Ovary (tissue), 9 donors: ENCODE results near the gene TMEM151B. TPM values are rescaled to one million over a fixed set of nuclear protein-coding genes. Genes with fewer than 3 reads are reported as not detected.

ENCODE experiments used
- DNase-seq, 5 donors: peaks; one replicate each; pipeline ENCODE4 v3.0.0-alpha.2; 2019 to 2020
- H3K27ac ChIP-seq, 2 donors: fragments of 200-600 bp; one replicate each; pipeline versions ENCODE4 v1.5.1 to v1.8.0; 2019 to 2022
- H3K27me3 ChIP-seq: fragments of 200-600 bp; one replicate; pipeline ENCODE4 v1.8.0; 2022
- H3K36me3 ChIP-seq: fragments of 200-600 bp; sonication (generic); one replicate; pipeline ENCODE4 v1.5.1; 2019
- H3K4me1 ChIP-seq: one replicate; pipeline ENCODE4 v1.8.1; 2013; ENCODE audit warnings: mild to moderate bottlenecking, moderate library complexity; ENCODE audit not compliant: insufficient read depth
- H3K4me3 ChIP-seq: fragments of 200-600 bp; sonication (generic); one replicate; pipeline ENCODE4 v1.5.1; 2017
- H3K9me3 ChIP-seq, 2 donors: fragments of 200-600 bp in 1 of 2; sonication (generic) in 1 of 2; one replicate each; pipeline versions ENCODE4 v1.5.1 to v1.8.1; 2013 to 2019; ENCODE audit warnings: mild to moderate bottlenecking in 1 of 2, moderate library complexity in 1 of 2
- EP300 ChIP-seq: sonication (generic); formaldehyde crosslinking; IDR thresholded peaks from one replicate; pipeline ENCODE4 v1.6.1; 2017; ENCODE audit warnings: antibody characterized with exemption
- POLR2A ChIP-seq: fragments of 450-650 bp; IDR thresholded peaks from one replicate; pipeline ENCODE4 v1.6.1; 2017; ENCODE audit warnings: antibody characterized with exemption, mild to moderate bottlenecking, moderate library complexity
- WGBS, 3 donors: extraction: QIAGEN DNeasy Blood & Tissue Kit in 1 of 3; methylation state at CpG; one replicate each; pipeline versions ENCODE4 v1.1.5 to v1.1.7; 2013 to 2017; 5-methylcytosine and 5-hydroxymethylcytosine counted together
- intact Hi-C, 4 donors: fragments of 100-400 bp; cut with DNase I; formaldehyde crosslinking; loops; one replicate each; pipeline versions ENCODE4 v1.11.0 to v1.15.1; 2022 to 2023
- polyA plus RNA-seq, 2 donors: library from polyadenylated mRNA; stranded (reverse); fragments of 200-250 nt in 1 of 2; fragments of 350-450 nt in 1 of 2; fragmentation: Illumina TruSeq in 1 of 2; extraction: RNeasy Lipid Tissue Mini Kit (QIAGEN cat#74804) in 1 of 2; gene quantifications; one replicate each; pipeline ENCODE4 v1.2.3, GENCODE V29; 2013 to 2014
- total RNA-seq, 7 donors: library from RNA; depleted of rRNA in 2 of 7; stranded (reverse); fragments of >200 nt in 2 of 7; fragmentation: NEBNext Ultra II Directional in 3 of 7; extraction: Animal tissue kit (Norgen Biotek cat#: 25700) in 3 of 7; gene quantifications; one replicate each; pipeline versions ENCODE4 v1.1.0 to v1.2.4, GENCODE V29; 2016 to 2023
- TF ChIP-seq, protein P1 (sequence below), 3 donors: fragments of 450-650 bp in 2 of 3; fragments of 200-600 bp in 1 of 3; IDR thresholded peaks; one replicate each; pipeline versions ENCODE4 v1.5.1 to v1.8.0; 2016 to 2022; ENCODE audit warnings: antibody characterized with exemption in 3 of 3, mild to moderate bottlenecking in 1 of 3
- donor health status: DM: no; HTN: no; CAD: no; lungs with moderate emphysema.
- donor health status: DM: no; HTN: no; CAD: no.
- donor health status: Bipolar disorder and iron deficiency.
- donor health status: DM: yes; HTN: yes; CAD: no.
- donor health status: DM: no; HTN: no; CAD: no.
- donor health status: DM: yes; HTN: yes; CAD: no.

TMEM151B gene
- total and polyA plus RNA-seq, 9 donors: under 0.01 to 0.12 (median 0.05) TPM; not detected in 4

DNA sequence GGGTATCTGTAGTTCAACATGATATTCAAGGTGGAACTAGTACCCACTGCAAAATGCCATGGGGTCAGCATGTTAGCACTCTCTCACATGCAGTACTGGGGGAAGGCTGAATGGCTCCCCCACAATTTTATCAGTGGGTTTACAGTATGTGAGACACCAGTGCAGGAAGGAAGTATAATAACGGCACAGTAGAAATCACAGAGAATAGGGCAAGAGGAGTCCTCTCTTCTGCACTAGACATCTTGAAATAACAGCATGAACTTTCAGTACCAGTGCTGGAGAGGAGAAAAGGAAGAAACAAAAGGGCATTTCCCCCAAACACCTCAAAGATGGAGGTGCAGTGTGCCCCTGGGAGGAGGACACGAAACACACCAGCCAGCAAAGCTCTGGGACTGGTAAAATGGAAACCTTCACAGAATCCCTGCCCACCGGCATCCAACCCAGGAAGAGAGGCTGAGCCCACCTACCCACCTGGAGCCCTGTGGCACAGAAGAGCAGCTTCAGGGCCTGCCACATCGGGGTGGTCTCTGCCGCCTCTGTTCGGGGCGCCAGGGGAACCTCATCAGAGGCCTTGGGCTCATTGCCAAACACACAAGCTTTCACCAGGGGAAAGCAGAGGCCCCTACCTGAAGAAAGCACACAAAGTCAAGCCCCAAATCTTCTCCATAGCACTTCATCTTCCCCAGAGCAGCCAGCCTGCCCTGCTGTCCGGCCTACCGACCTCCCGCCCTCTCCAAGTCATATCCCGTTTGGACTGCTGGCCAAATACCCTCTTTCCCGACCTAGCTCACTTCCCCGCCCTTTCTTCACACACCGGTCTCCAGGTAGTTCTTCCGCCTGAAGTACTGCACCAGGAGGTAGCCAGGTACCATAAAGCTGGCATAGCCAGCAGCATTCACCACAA, 14.1 kb upstream of the TMEM151B start:
- H3K36me3 ChIP-seq: peaks cover under 1% of the 10 kb centered on the region
- intact Hi-C loops: no loop called here
- DNase-seq: peak in 1 of 5 donors; percentile 48
- TF ChIP-seq POLR2A (no peak), EP300 (no peak)
- TF ChIP-seq, protein P1, sequence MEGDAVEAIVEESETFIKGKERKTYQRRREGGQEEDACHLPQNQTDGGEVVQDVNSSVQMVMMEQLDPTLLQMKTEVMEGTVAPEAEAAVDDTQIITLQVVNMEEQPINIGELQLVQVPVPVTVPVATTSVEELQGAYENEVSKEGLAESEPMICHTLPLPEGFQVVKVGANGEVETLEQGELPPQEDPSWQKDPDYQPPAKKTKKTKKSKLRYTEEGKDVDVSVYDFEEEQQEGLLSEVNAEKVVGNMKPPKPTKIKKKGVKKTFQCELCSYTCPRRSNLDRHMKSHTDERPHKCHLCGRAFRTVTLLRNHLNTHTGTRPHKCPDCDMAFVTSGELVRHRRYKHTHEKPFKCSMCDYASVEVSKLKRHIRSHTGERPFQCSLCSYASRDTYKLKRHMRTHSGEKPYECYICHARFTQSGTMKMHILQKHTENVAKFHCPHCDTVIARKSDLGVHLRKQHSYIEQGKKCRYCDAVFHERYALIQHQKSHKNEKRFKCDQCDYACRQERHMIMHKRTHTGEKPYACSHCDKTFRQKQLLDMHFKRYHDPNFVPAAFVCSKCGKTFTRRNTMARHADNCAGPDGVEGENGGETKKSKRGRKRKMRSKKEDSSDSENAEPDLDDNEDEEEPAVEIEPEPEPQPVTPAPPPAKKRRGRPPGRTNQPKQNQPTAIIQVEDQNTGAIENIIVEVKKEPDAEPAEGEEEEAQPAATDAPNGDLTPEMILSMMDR (IDR thresholded peaks at IDR 0.05): no peak
- H3K9me3 ChIP-seq: no peaks in the 10 kb centered on the region
- peak overlapping the region; percentile 94 to 95 for H3K27ac ChIP-seq
- WGBS, 3 donors: 17 to 22% (median 21%) methylated on average over 15 of the region's 15 CpGs
- peaks cover 5% of the 10 kb centered on the region for H3K4me1 ChIP-seq
- no peaks in the 10 kb centered on the region for H3K27me3 ChIP-seq
- peak overlapping the region; percentile 74 for H3K4me3 ChIP-seq

DNA sequence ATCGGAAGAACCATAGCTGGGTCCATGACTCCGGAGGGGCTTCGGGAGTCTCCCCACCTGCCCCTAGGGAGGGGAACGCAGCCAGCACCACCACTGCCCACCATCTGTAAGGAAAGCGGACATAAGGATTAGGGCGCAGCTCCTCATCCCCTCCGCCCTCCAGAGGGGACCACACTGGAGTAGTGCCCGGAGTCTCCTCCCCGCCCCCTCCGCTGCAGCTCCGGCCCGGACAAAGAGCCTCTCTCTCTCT, 13.6 kb upstream of the TMEM151B start:
- Histone ChIP-seq H3K27me3 (no peaks in the 10 kb centered on the region), H3K36me3 (no peaks in the 10 kb centered on the region), H3K4me1 (peaks cover 5% of the 10 kb centered on the region), H3K27ac (peak overlapping the region; percentile 94 to 95), H3K4me3 (peak overlapping the region; percentile 74), H3K9me3 (no peaks in the 10 kb centered on the region)
- intact Hi-C loops: no loop called here
- TF ChIP-seq, protein P1 (IDR thresholded peaks at IDR 0.05): no peak
- no peak for TF ChIP-seq POLR2A
- no peak for TF ChIP-seq EP300
- WGBS, 3 donors: 0 to 1% (median 1%) methylated on average over 8 to 12 of the region's 12 CpGs
- DNase-seq: no peak

DNA sequence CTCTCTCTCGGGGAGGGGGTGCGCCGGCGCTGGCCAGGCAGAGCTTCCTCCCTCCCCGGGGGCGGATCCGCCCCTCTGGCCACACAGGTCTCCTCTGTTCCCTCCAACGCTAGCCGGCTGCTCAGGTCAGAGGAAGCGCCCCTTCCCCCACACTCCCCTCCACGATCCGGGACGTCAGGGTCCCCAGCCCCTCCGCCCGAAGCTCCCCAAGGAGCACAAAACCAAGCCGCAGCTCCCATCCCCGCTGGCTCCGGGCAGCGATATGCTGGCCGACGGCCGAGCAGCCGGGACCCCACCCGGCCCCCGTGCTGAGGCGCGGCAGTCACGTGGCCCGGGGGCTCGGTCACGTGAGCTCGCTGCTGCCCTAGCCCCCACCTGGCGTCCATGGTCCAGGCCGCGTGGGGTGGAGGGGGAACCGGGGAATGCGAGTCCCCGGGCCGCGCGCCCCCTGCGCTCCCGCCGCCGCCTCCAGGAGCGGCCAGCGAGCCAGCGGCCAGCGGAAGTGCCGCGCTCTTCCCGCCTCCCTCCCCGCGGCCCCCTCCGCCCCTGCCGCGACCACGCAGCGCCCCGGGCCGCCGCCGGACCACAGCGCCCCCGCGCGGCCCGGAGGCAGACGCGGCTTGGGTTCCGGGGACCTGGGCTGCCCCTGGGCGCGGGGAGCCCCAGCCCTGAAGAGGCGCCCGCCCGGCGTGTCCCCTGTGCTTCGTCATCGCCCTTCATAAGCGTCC, 13.1 kb upstream of the TMEM151B start, which contains the start of gene SLC35B2:
TSS of gene SLC35B2 (minus strand) at position 504 of the 728 bp plus-strand sequence. CDS start at position 386, 118 bp downstream.
- WGBS, 3 donors: 0 to 1% (median 0%) methylated on average over 21 to 80 of the region's 80 CpGs
- intact Hi-C loops: no loop called here
- no peaks in the 10 kb centered on the region for H3K36me3 ChIP-seq
- DNase-seq: peak; percentile 79 to 89 (median 87)
- H3K27ac ChIP-seq: peak within 1 kb of the TSS; percentile 94 to 95
- TF ChIP-seq, protein P1 (IDR thresholded peaks at IDR 0.05): peak; percentile 28 to 94 (median 93)
- TF ChIP-seq EP300 (no peak), POLR2A (peak; percentile 66)
- H3K9me3 ChIP-seq: no peaks in the 10 kb centered on the region
- peaks cover 5% of the 10 kb centered on the region for H3K4me1 ChIP-seq
- H3K4me3 ChIP-seq: peak within 1 kb of the TSS; percentile 74
- H3K27me3 ChIP-seq: no peaks in the 10 kb centered on the region

DNA sequence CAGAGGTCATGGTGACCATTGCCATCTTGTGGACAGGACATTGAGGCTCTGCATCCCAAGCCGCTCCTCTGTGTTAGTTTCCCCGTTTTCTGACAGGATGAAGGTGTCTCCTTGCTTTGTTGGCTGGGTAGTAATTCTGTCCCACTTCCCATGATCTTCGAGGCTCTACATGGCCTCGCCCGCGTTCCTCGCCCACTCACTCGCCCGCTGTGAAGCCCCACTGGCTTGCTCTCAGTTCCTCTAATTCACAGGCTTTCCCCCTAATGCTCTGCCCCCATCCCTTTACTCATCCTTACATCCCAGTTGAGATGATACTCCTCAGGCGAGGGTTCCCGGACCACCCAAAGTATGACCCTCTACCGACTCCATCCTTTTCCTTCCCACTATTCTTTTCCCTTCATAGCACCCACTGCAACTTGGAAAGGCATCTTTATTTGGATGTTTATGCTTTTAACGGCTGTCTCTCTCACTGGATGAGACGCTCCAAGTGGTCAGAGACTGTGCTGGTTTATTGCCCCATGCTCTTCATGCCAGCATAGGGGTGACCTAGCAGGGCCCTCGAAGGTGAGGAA, 12.4 kb upstream of the TMEM151B start:
- intact Hi-C loops: no loop called here
- no peaks in the 10 kb centered on the region for H3K27me3 ChIP-seq
- WGBS, 3 donors: 16 to 21% (median 20%) methylated on average over 15 of the region's 15 CpGs
- no peaks in the 10 kb centered on the region for H3K36me3 ChIP-seq
- peaks cover 5% of the 10 kb centered on the region for H3K4me1 ChIP-seq
- TF ChIP-seq POLR2A: no peak
- TF ChIP-seq, protein P1 (IDR thresholded peaks at IDR 0.05): peak in 1 of 3 donors; percentile 4
- peak overlapping the region; percentile 94 to 95 for H3K27ac ChIP-seq
- peak overlapping the region; percentile 74 for H3K4me3 ChIP-seq
- no peak for DNase-seq
- no peaks in the 10 kb centered on the region for H3K9me3 ChIP-seq
